ENCODE measurements around the gene YKT6.
A peak's percentile ranks its signal among the peaks of the same experiment; 100 is the strongest.

Gene YKT6

DNA sequence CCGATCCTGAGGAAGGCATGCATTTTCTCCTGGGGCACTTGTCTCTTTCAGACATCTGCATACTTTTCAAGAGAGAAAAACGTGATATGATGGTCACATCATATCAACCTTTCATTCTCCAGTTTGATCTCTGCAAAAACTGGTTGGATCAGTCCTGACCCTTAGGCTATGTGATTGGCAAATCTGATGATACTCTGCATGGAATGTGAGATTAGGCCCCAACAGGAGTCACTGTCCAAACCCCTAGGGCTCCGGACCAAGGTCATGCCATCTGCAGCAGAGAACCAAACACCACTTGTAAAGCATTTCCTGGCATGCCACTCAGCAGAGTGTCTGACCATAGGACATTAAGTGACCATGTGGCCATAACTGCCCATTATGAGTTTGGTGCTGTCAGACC is 20.1 kb upstream of the YKT6 start:
- POLR2A ChIA-PET (ENCODE audit: low non-redundant PET): no interaction called here
- DNase-seq (ENCODE audit: low spot score): no peak
- no peak overlapping the region for H3K27ac ChIP-seq
- TF ChIP-seq, protein P1, sequence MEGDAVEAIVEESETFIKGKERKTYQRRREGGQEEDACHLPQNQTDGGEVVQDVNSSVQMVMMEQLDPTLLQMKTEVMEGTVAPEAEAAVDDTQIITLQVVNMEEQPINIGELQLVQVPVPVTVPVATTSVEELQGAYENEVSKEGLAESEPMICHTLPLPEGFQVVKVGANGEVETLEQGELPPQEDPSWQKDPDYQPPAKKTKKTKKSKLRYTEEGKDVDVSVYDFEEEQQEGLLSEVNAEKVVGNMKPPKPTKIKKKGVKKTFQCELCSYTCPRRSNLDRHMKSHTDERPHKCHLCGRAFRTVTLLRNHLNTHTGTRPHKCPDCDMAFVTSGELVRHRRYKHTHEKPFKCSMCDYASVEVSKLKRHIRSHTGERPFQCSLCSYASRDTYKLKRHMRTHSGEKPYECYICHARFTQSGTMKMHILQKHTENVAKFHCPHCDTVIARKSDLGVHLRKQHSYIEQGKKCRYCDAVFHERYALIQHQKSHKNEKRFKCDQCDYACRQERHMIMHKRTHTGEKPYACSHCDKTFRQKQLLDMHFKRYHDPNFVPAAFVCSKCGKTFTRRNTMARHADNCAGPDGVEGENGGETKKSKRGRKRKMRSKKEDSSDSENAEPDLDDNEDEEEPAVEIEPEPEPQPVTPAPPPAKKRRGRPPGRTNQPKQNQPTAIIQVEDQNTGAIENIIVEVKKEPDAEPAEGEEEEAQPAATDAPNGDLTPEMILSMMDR (conservative IDR thresholded peaks at IDR 0.05; ENCODE audit: low read depth): no peak
- CTCF ChIA-PET: interaction anchor here (0.5 kb wide), 1 partner anchor 287 kb away, joined by 3 read pairs; no protein-coding TSS in a partner anchor

DNA sequence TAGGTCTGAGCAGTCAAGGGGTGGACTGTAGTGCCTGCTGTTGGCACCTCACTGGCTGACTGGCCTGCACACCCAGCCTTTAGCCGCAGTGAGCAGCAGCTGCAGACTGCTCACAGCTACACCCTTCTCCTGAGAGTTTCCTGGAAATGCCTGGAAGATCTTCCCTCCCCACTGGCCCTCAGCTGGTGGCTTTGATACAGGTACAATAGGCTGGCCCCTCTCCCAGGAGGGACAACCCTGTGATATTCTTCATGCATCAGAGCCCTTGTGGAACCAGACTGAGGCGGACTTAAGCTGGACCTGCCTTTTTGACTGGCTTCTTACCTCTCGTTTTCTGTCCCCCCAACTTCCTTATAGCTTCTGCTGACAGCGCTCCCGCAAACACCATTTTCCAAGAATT is 18.0 kb upstream of the YKT6 start:
- TF ChIP-seq, protein P1 (conservative IDR thresholded peaks at IDR 0.05; ENCODE audit: low read depth): no peak
- ChIA-PET CTCF (no interaction called here), POLR2A (ENCODE audit: low non-redundant PET) (no interaction called here)
- DNase-seq (ENCODE audit: low spot score): no peak
- no peak overlapping the region for H3K27ac ChIP-seq

DNA sequence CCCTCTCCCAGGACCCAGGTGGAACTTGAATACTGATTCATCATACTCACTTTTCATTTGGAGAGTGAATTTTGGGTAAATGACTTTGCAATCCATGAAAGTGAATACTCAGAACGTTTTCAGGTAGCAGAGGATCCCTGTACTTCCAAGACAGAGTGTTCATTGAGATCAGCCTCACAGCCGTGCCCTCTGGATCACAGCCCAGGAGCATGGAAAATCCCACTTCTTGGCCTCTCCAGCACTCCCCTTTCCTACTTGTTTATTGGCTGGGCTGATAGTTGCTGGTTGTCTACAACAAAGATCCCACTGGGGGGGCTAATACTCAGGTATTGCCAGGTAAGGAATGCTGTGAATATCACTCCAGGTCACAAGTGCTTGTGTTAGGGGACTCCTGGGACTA is 17.4 kb upstream of the YKT6 start:
- CTCF ChIA-PET: no interaction called here
- POLR2A ChIA-PET (ENCODE audit: low non-redundant PET): no interaction called here
- H3K27ac ChIP-seq: no peak overlapping the region
- DNase-seq (ENCODE audit: low spot score): no peak
- TF ChIP-seq, protein P1 (conservative IDR thresholded peaks at IDR 0.05; ENCODE audit: low read depth): no peak

DNA sequence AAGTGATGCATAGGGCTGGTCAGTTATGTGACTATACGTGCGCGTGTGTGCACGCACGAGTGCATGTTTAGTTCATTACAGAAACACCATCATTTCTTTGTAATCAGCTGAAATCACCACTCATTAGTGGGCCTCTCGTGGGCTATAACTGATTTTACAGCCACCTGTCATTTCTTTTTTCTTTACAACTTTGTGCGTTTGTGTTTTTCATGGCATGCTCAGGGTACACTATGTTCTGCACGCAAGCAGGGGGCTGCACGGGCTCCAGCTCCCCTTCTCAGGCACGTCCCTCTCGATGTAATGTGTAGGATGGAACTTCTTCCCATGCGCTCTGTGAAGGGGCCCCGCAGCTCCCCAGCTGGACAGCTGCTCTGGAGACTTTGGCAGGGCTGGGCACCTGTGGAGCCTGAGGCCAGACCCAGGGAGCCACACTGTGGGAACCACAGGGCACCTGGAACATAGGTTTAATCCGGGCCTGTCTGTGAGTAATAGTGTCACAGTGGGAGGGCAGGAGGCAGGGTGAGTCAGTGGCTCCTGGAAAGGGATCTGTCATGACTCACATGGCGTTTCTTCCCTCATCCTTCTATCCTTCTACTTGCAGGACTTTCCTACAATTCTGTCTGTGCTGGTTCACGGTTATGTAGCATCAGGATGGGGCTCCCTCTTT is 16.4 kb upstream of the YKT6 start:
- DNase-seq (ENCODE audit: low spot score): peak; percentile 95
- CTCF ChIA-PET: no interaction called here
- peak overlapping the region; percentile 70 for H3K27ac ChIP-seq
- POLR2A ChIA-PET (ENCODE audit: low non-redundant PET): no interaction called here
- TF ChIP-seq, protein P1 (conservative IDR thresholded peaks at IDR 0.05; ENCODE audit: low read depth): no peak

DNA sequence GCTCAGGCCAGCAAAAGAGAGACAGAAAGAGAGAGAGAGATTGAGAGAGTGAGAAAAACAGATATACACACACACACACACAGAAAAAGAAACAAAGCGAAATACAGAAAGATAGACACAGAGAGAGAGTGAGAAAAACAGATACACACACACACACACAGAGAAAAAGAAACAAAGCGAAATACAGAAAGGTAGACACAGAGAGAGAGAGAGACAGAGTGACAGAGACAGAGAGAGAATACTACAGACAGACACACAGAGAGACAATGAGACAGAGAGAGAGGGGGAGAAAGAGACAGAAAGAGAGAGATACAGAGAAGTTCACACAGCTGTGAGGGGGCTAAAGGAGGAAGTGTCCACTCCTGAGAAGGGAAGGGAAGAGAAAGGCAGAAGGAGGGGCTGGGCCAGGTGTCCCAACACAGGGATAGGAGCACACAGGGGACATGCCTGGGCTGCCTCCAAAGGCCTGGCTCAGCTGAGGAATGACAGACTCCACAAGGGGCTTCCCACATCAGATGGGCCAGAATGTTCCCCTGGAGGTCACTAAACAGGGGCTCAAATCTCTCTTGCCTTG is 15.8 kb upstream of the YKT6 start:
- peak overlapping the region; percentile 70 for H3K27ac ChIP-seq
- DNase-seq (ENCODE audit: low spot score): no peak
- TF ChIP-seq, protein P1 (conservative IDR thresholded peaks at IDR 0.05; ENCODE audit: low read depth): no peak
- ChIA-PET CTCF (no interaction called here), POLR2A (ENCODE audit: low non-redundant PET) (no interaction called here)

DNA sequence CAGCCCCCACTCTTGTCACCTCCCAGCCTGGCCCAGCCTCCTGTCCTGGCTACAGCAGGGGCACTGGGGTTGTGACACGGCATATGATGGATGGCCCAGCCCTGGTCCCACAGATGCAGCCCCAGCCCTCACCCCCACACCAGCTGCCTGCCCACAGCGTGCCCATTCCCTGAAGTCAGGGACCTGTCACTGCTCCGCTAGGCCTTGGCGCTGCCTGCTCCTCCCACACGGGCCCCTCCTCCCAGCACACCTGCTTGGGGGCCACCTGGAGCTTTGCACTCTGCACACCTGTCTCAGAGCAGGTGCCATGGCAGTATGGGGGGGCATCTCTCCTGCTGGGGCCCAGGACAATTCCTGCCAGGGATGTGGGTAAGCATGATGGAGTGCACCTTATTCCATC is 15.0 kb upstream of the YKT6 start:
- TF ChIP-seq, protein P1 (conservative IDR thresholded peaks at IDR 0.05; ENCODE audit: low read depth): no peak
- ChIA-PET CTCF (no interaction called here), POLR2A (ENCODE audit: low non-redundant PET) (no interaction called here)
- DNase-seq (ENCODE audit: low spot score): no peak
- peak overlapping the region; percentile 66 for H3K27ac ChIP-seq
